ENCODE measurements around the gene RIC3. TPM values are rescaled to one million over a fixed set of nuclear protein-coding genes. Genes with fewer than 3 reads are reported as not detected.

The RIC3 gene
- total and polyA plus RNA-seq, 2 donors (not counting 3 experiments of a cell fraction or from before 2014, with no cell fraction given), result not detected

DNA sequence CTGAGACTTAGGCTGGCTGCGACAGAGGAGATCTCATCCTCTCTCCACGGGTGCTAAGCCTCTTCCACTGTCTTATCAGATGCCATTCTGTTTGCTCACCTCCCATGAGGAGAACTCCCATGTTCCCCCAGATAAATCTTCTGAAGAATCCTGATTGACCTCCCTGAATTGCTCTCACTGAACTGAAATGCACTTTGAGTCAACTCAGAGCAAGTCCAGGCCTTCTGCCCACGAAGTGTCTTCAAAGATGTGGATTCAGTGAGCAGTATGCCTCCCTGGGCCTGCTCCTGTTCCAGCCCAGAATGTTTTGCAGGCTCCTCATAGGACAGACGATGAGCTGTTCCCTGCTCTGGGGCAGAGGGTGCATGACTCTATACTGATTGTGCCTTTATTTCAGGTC is 70.5 kb downstream of the RIC3 start:
- POLR2A ChIA-PET, result no interaction called here
- no TSS peak for BruUV-seq (replicated peaks)
- H3K36me3 ChIP-seq (ENCODE audit: control insufficient read depth in 2 of 2, extremely low read depth in 1 of 2, insufficient read depth in 2 of 2, low read length in 2 of 2), result no peaks in the 10 kb centered on the region
- CTCF ChIA-PET, result interaction anchor here (1.0 to 20.3 kb wide), 24 partner anchors 10 to 1002 kb away, joined by 3 to 822 read pairs (median 8); partner anchors contain the start of genes EIF3F, LMO1 and TUB
- no peaks in the 10 kb centered on the region for H3K9me3 ChIP-seq (replicated peaks; ENCODE audit: control insufficient read depth, insufficient read depth, low read length)
- intact Hi-C loops (cut with micrococcal nuclease) (loop anchor here (2.0 to 10.0 kb wide), 2 partner anchors 206 to 404 kb away; no protein-coding TSS in a partner anchor), dilution Hi-C loops (cut with MboI; ENCODE audit: extremely low pct_ligation_motif_present, low sequenced_read_pairs) (no loop called here)
- no peak overlapping the region for H3K4me3 ChIP-seq (replicated peaks in 1 of 3; ENCODE audit: insufficient read depth in 1 of 3, low read depth in 1 of 3, low read length in 3 of 3)
- H3K4me1 ChIP-seq (ENCODE audit: control insufficient read depth, extremely low read depth, insufficient read depth, low read length), result no peaks in the 10 kb centered on the region
- H4K20me1 ChIP-seq (replicated peaks; ENCODE audit: control insufficient read depth, extremely low read depth, insufficient read depth, low read length), result no peaks in the 10 kb centered on the region
- no peak overlapping the region for H3K4me2 ChIP-seq (ENCODE audit: insufficient read depth, low read length)
- no peak overlapping the region for H3K9ac ChIP-seq (replicated peaks; ENCODE audit: extremely low read depth, insufficient read depth, low read length)
- H3K79me2 ChIP-seq (ENCODE audit: control insufficient read depth, insufficient read depth, low read length), result no peaks in the 10 kb centered on the region
- no peaks in the 10 kb centered on the region for H3K27me3 ChIP-seq (ENCODE audit: control insufficient read depth in 2 of 2, insufficient read depth in 2 of 2, low read length in 2 of 2)
- H3K27ac ChIP-seq (ENCODE audit: insufficient read depth, low read depth, low read length), result no peak overlapping the region
- H3K9me1 ChIP-seq (replicated peaks; ENCODE audit: control insufficient read depth, extremely low read depth, insufficient read depth, low read length), result no peaks in the 10 kb centered on the region
- DNase-seq (ENCODE audit: low read depth, low spot score) (no peak), FAIRE-seq (no peak)
- no peak for TF ChIP-seq FOS (IDR thresholded peaks at IDR 0.05; ENCODE audit: borderline replicate concordance, insufficient read depth, low read length)
- TF ChIP-seq EZH2 (IDR thresholded peaks at IDR 0.05; ENCODE audit: borderline replicate concordance, low read depth, low read length, severe bottlenecking), result no peak
- no peak for TF ChIP-seq MYC (IDR thresholded peaks at IDR 0.05; ENCODE audit: low read depth, low read length)
- no peak for TF ChIP-seq GATA2 (IDR thresholded peaks at IDR 0.05; ENCODE audit: insufficient read depth, insufficient read length, low read depth, low read length)
- no peak for TF ChIP-seq POLR2A (IDR thresholded peaks at IDR 0.05; ENCODE audit: low read depth, low read length)
- TF ChIP-seq POLR2AphosphoS5 (IDR thresholded peaks at IDR 0.05; ENCODE audit: insufficient read depth, low read depth, low read length), result no peak
- TF ChIP-seq, protein P1, sequence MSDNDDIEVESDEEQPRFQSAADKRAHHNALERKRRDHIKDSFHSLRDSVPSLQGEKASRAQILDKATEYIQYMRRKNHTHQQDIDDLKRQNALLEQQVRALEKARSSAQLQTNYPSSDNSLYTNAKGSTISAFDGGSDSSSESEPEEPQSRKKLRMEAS (IDR thresholded peaks at IDR 0.05; ENCODE audit: insufficient read depth, insufficient read length), result no peak
- no peak for TF ChIP-seq JUN (IDR thresholded peaks at IDR 0.05; ENCODE audit: borderline replicate concordance, insufficient read depth, insufficient read length, low read depth)
- TF ChIP-seq, protein P2, sequence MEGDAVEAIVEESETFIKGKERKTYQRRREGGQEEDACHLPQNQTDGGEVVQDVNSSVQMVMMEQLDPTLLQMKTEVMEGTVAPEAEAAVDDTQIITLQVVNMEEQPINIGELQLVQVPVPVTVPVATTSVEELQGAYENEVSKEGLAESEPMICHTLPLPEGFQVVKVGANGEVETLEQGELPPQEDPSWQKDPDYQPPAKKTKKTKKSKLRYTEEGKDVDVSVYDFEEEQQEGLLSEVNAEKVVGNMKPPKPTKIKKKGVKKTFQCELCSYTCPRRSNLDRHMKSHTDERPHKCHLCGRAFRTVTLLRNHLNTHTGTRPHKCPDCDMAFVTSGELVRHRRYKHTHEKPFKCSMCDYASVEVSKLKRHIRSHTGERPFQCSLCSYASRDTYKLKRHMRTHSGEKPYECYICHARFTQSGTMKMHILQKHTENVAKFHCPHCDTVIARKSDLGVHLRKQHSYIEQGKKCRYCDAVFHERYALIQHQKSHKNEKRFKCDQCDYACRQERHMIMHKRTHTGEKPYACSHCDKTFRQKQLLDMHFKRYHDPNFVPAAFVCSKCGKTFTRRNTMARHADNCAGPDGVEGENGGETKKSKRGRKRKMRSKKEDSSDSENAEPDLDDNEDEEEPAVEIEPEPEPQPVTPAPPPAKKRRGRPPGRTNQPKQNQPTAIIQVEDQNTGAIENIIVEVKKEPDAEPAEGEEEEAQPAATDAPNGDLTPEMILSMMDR (IDR thresholded peaks at IDR 0.05; ENCODE audit: extremely low read depth in 1 of 2, insufficient read depth in 1 of 2, low read depth in 1 of 2, low read length in 2 of 2), result no peak
- no peak overlapping the region for H2AFZ ChIP-seq (ENCODE audit: low read depth, low read length)
